ENCODE measurements around the gene ERCC3.

Gene ERCC3

DNA sequence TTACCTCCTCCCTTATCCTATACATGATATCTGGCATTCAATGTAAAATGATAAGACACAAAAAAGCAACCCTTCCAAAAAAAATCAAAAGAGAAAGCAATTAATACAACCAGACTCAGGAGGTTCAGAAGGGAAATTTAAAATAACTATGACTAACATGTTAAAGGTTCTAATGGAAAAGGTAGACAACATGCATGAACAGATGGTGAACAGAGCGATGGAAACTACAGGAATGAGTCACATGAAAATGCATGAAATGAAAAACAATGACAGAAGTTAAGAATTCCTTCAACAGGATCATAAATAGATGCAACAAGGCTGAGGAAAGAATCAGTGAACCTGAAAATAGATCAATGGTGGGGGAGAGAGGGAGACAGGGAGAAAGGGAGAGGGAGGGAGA is 26.1 kb upstream of the ERCC3 start:
- Histone ChIP-seq H3K4me1 (ENCODE audit: insufficient read depth, low read length) (no peaks in the 10 kb centered on the region), H3K36me3 (ENCODE audit: insufficient read depth, low read length) (peaks cover 89% of the 10 kb centered on the region), H3K27ac (ENCODE audit: low read length) (no peak overlapping the region), H3K79me2 (ENCODE audit: insufficient read depth, low read length) (no peaks in the 10 kb centered on the region), H3K4me2 (ENCODE audit: insufficient read depth, low read length) (no peak overlapping the region), H2AFZ (ENCODE audit: low read depth, low read length) (no peak overlapping the region), H3K9ac (ENCODE audit: low read depth, low read length) (no peak overlapping the region), H4K20me1 (ENCODE audit: insufficient read depth, low read length) (no peaks in the 10 kb centered on the region), H3K27me3 (ENCODE audit: insufficient read depth, low read length, poor library complexity) (no peaks in the 10 kb centered on the region), H3K4me3 (ENCODE audit: low read depth in 1 of 2, low read length in 2 of 2) (no peak overlapping the region), H3K9me3 (ENCODE audit: insufficient read depth, low read length, severe bottlenecking) (peaks cover 3% of the 10 kb centered on the region)
- TF ChIP-seq EZH2 (IDR thresholded peaks at IDR 0.05; ENCODE audit: borderline replicate concordance, low read depth, low read length, severe bottlenecking), result no peak
- TF ChIP-seq, protein P1, sequence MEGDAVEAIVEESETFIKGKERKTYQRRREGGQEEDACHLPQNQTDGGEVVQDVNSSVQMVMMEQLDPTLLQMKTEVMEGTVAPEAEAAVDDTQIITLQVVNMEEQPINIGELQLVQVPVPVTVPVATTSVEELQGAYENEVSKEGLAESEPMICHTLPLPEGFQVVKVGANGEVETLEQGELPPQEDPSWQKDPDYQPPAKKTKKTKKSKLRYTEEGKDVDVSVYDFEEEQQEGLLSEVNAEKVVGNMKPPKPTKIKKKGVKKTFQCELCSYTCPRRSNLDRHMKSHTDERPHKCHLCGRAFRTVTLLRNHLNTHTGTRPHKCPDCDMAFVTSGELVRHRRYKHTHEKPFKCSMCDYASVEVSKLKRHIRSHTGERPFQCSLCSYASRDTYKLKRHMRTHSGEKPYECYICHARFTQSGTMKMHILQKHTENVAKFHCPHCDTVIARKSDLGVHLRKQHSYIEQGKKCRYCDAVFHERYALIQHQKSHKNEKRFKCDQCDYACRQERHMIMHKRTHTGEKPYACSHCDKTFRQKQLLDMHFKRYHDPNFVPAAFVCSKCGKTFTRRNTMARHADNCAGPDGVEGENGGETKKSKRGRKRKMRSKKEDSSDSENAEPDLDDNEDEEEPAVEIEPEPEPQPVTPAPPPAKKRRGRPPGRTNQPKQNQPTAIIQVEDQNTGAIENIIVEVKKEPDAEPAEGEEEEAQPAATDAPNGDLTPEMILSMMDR (IDR thresholded peaks at IDR 0.05; ENCODE audit: borderline replicate concordance, extremely low read depth, low read length, poor library complexity, severe bottlenecking), result no peak
- ATAC-seq (ENCODE audit: insufficient read depth, low read depth), result no peak
- DNase-seq, result no peak

DNA sequence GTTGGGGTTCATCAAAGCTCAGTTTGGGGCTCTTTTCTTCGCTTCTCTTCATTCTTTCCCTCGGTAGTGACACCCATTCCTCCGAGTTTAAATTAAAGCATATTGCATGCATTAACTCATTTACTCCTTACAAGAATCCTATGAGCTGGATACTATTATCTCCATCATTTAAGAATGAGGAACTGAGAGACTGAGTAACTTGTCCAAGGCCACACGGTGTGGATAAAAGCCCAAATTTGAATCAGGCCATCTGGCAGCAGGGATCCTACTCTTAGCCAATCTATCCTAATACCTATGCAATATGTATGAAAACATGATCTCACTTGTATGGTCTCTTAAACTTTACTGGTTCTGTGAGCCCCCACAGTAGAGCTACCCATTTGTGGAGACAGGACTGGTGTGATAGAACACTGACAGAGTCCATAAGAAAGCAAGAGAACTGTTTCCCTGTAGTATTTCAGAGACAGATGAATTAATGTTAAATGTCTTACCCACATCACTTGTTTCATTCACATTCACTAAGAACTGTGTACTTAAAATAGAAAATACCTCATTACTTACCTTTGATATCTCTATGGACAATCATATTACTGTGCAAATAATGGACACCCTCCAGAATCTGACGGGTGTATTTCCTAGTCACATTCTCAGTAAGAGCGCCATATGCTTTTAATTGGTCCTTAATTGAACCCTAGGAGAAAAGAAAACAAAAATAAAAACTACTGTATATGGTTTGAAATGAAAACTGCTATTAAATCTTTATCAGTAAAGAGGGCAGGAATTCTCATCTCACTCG is 20.4 kb upstream of the ERCC3 start:
- Histone ChIP-seq H3K4me3 (ENCODE audit: low read depth in 1 of 2, low read length in 2 of 2) (no peak overlapping the region), H3K9me3 (ENCODE audit: insufficient read depth, low read length, severe bottlenecking) (no peaks in the 10 kb centered on the region)

DNA sequence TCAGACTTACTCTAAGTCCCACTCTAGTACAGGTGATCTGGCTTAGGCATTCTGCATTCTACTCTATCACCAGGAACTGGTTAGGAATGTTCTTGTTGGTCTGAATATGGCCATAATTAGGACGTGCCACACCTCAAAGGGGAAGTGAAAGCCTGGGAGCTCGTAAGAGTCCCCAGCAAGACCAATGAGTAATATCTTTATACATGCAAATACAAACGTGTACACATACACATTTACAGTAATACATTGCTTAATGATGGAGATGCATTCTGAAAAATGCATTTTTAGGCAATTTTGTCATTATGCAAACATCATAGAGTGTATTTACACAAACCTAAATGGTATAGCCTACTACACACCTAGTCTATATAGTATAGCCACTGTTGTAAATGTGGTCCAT is 19.5 kb upstream of the ERCC3 start:
- H3K4me1 ChIP-seq (ENCODE audit: insufficient read depth, low read length), result no peaks in the 10 kb centered on the region
- ATAC-seq (ENCODE audit: insufficient read depth, low read depth), result no peak
- no peak overlapping the region for H3K4me3 ChIP-seq (ENCODE audit: low read depth in 1 of 2, low read length in 2 of 2)
- no peaks in the 10 kb centered on the region for H3K79me2 ChIP-seq (ENCODE audit: insufficient read depth, low read length)
- no peak overlapping the region for H3K27ac ChIP-seq (ENCODE audit: low read length)
- DNase-seq, result no peak
- H2AFZ ChIP-seq (ENCODE audit: low read depth, low read length), result no peak overlapping the region
- H3K4me2 ChIP-seq (ENCODE audit: insufficient read depth, low read length), result no peak overlapping the region
- TF ChIP-seq, protein P1 (IDR thresholded peaks at IDR 0.05; ENCODE audit: borderline replicate concordance, extremely low read depth, low read length, poor library complexity, severe bottlenecking), result no peak
- TF ChIP-seq EZH2 (IDR thresholded peaks at IDR 0.05; ENCODE audit: borderline replicate concordance, low read depth, low read length, severe bottlenecking), result no peak
- H3K27me3 ChIP-seq (ENCODE audit: insufficient read depth, low read length, poor library complexity), result no peaks in the 10 kb centered on the region
- H3K36me3 ChIP-seq (ENCODE audit: insufficient read depth, low read length), result peaks cover 93% of the 10 kb centered on the region
- no peaks in the 10 kb centered on the region for H4K20me1 ChIP-seq (ENCODE audit: insufficient read depth, low read length)
- H3K9me3 ChIP-seq (ENCODE audit: insufficient read depth, low read length, severe bottlenecking), result no peaks in the 10 kb centered on the region
- H3K9ac ChIP-seq (ENCODE audit: low read depth, low read length), result no peak overlapping the region

More for the DNA sequence above, 20.4 kb upstream of the ERCC3 start:
- peaks cover 96% of the 10 kb centered on the region for H3K36me3 ChIP-seq (ENCODE audit: insufficient read depth, low read length)
- no peaks in the 10 kb centered on the region for H3K79me2 ChIP-seq (ENCODE audit: insufficient read depth, low read length)
- H2AFZ ChIP-seq (ENCODE audit: low read depth, low read length), result no peak overlapping the region
- H4K20me1 ChIP-seq (ENCODE audit: insufficient read depth, low read length), result no peaks in the 10 kb centered on the region
- no peak for TF ChIP-seq EZH2 (IDR thresholded peaks at IDR 0.05; ENCODE audit: borderline replicate concordance, low read depth, low read length, severe bottlenecking)
- TF ChIP-seq, protein P1 (IDR thresholded peaks at IDR 0.05; ENCODE audit: borderline replicate concordance, extremely low read depth, low read length, poor library complexity, severe bottlenecking), result no peak
- DNase-seq (no peak), ATAC-seq (ENCODE audit: insufficient read depth, low read depth) (no peak)
- no peak overlapping the region for H3K27ac ChIP-seq (ENCODE audit: low read length)
- H3K9ac ChIP-seq (ENCODE audit: low read depth, low read length), result no peak overlapping the region
- no peaks in the 10 kb centered on the region for H3K4me1 ChIP-seq (ENCODE audit: insufficient read depth, low read length)
- no peaks in the 10 kb centered on the region for H3K27me3 ChIP-seq (ENCODE audit: insufficient read depth, low read length, poor library complexity)
- no peak overlapping the region for H3K4me2 ChIP-seq (ENCODE audit: insufficient read depth, low read length)

Measured in DND-41 (cell line).